A549 (cell line): Measurements from ENCODE around the gene PCGF6.
"Not testable (repeated sequence)": the region's sequence is repeated elsewhere in the genome, so short reads cannot be mapped to it uniquely, and the experiment has no call there.

ENCODE experiments used
- BHLHE40 ChIP-seq: IDR thresholded peaks from 2 replicates; pipeline ENCODE4 v1.6.1; 2012; ENCODE audit warnings: low read depth, low read length, inconsistent platforms
- CEBPB ChIP-seq, 2 experiments: fragments of >200 bp in 1 of 2; sonication (Bioruptor Twin) in 1 of 2; formaldehyde crosslinking in 1 of 2; IDR thresholded peaks; 2 replicates each; pipeline ENCODE4 v1.6.1; 2012 to 2016
- CHD4 ChIP-seq: fragments of 200-600 bp; sonication (generic); IDR thresholded peaks from 2 replicates; pipeline ENCODE4 v1.6.1; 2016; ENCODE audit warnings: antibody characterized with exemption, mild to moderate bottlenecking, borderline replicate concordance
- JUN ChIP-seq, 2 experiments: fragments of >200 bp; sonication (Bioruptor Twin); formaldehyde crosslinking; IDR thresholded peaks; 2 replicates in 1 of 2; 3 replicates in 1 of 2; pipeline ENCODE4 v1.6.1; 2016 to 2017
- NR3C1 ChIP-seq: fragments of >200 bp; sonication (Bioruptor Twin); formaldehyde crosslinking; IDR thresholded peaks from 3 replicates; pipeline ENCODE4 v1.6.1; 2017
- POLR2A ChIP-seq: IDR thresholded peaks from 2 replicates; pipeline ENCODE4 v1.6.1; 2012; ENCODE audit warnings: mild to moderate bottlenecking, low read length
- RFX5 ChIP-seq: fragments of 450-650 bp; IDR thresholded peaks from 2 replicates; pipeline ENCODE4 v1.7.1; 2014; ENCODE audit warnings: antibody characterized with exemption, mild to moderate bottlenecking, moderate library complexity
- TP53 ChIP-seq: fragments of 250-450 bp; sonication (Bioruptor Pico); IDR thresholded peaks from 2 replicates; pipeline ENCODE4 v1.5.0; 2021; ENCODE audit warnings: mild to moderate bottlenecking, moderate library complexity
- TF ChIP-seq, protein P1 (sequence below): fragments of >200 bp; sonication (Bioruptor Twin); formaldehyde crosslinking; IDR thresholded peaks from 3 replicates; pipeline ENCODE4 v1.5.1; 2016
- TF ChIP-seq, protein P2 (sequence below): fragments of 450-650 bp; IDR thresholded peaks from 2 replicates; pipeline ENCODE4 v1.6.1; 2014; ENCODE audit warnings: antibody characterized with exemption

DNA sequence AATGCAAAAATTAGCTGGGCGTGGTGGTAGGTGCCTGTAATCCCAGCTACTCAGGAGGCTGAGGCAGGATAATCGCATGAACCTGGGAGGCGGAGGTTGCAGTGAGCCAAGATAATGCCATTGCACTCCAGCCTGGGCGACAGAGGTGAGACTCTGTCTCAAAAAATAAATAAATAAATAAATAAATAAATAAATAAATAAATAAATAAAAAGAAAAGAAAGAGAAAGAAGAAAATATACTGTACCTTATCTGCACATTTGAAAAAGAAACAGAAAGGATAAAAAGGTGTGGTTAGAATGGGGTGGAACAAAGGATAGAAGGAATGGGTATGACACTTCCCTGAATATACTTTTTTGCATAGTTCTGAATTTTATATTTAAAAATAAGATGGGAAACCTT lies 8.6 kb upstream of the PCGF6 start:
- not testable (repeated sequence) for TF ChIP-seq BHLHE40; TP53; POLR2A; RFX5; CHD4; NR3C1; JUN (IDR thresholded peaks at IDR 0.05); CEBPB (IDR thresholded peaks at IDR 0.05)
- TF ChIP-seq, protein P1, sequence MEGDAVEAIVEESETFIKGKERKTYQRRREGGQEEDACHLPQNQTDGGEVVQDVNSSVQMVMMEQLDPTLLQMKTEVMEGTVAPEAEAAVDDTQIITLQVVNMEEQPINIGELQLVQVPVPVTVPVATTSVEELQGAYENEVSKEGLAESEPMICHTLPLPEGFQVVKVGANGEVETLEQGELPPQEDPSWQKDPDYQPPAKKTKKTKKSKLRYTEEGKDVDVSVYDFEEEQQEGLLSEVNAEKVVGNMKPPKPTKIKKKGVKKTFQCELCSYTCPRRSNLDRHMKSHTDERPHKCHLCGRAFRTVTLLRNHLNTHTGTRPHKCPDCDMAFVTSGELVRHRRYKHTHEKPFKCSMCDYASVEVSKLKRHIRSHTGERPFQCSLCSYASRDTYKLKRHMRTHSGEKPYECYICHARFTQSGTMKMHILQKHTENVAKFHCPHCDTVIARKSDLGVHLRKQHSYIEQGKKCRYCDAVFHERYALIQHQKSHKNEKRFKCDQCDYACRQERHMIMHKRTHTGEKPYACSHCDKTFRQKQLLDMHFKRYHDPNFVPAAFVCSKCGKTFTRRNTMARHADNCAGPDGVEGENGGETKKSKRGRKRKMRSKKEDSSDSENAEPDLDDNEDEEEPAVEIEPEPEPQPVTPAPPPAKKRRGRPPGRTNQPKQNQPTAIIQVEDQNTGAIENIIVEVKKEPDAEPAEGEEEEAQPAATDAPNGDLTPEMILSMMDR: not testable (repeated sequence)
- TF ChIP-seq, protein P2, sequence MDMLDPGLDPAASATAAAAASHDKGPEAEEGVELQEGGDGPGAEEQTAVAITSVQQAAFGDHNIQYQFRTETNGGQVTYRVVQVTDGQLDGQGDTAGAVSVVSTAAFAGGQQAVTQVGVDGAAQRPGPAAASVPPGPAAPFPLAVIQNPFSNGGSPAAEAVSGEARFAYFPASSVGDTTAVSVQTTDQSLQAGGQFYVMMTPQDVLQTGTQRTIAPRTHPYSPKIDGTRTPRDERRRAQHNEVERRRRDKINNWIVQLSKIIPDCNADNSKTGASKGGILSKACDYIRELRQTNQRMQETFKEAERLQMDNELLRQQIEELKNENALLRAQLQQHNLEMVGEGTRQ: not testable (repeated sequence)
